Esophagus muscularis mucosa (tissue), 4 donors: Measurements from ENCODE around the gene DSP. TPM values are rescaled to one million over a fixed set of nuclear protein-coding genes. Genes with fewer than 3 reads are reported as not detected.

ENCODE experiments used
- DNase-seq: peaks from one replicate; pipeline ENCODE4 v3.0.0-alpha.2; 2017; ENCODE audit errors: extremely low spot score
- H3K27ac ChIP-seq, 4 donors: fragments of 200-600 bp; sonication (generic); replicated peaks in 1 of 4; 1 replicate in 3 of 4; 2 replicates in 1 of 4; pipeline ENCODE4 v1.5.1; 2016 to 2019; ENCODE audit warnings: mild to moderate bottlenecking in 1 of 4
- H3K27me3 ChIP-seq, 4 donors: fragments of 200-600 bp; sonication (generic); one replicate each; pipeline versions ENCODE4 v1.5.1 to v1.6.0; 2016 to 2019
- H3K36me3 ChIP-seq, 4 donors: fragments of 200-600 bp; sonication (generic); one replicate each; pipeline ENCODE4 v1.5.1; 2016 to 2019
- H3K4me1 ChIP-seq, 4 donors: fragments of 200-600 bp; sonication (generic); one replicate each; pipeline ENCODE4 v1.5.1; 2016 to 2019
- H3K4me3 ChIP-seq, 4 donors: fragments of 200-600 bp; sonication (generic); 1 replicate in 2 of 4; 2 replicates in 2 of 4; pipeline ENCODE4 v1.5.1; 2016 to 2019; ENCODE audit warnings: mild to moderate bottlenecking in 4 of 4, moderate library complexity in 1 of 4
- H3K9me3 ChIP-seq, 4 donors: fragments of 200-600 bp; sonication (generic); 1 replicate in 3 of 4; 2 replicates in 1 of 4; pipeline ENCODE4 v1.5.1; 2016 to 2019
- EP300 ChIP-seq: sonication (generic); formaldehyde crosslinking; IDR thresholded peaks from one replicate; pipeline ENCODE4 v1.6.1; 2017; ENCODE audit warnings: antibody characterized with exemption
- POLR2A ChIP-seq: fragments of 450-650 bp; IDR thresholded peaks from one replicate; pipeline ENCODE4 v1.6.1; 2017; ENCODE audit warnings: antibody characterized with exemption, moderate library complexity, mild to moderate bottlenecking, low read depth
- POLR2AphosphoS5 ChIP-seq, 2 donors: sonication (generic); formaldehyde crosslinking; IDR thresholded peaks; one replicate each; pipeline ENCODE4 v1.6.1; 2017; ENCODE audit warnings: antibody characterized with exemption in 2 of 2
- WGBS: methylation state at CpG from one replicate; pipeline ENCODE4 v1.1.5; 2018; 5-methylcytosine and 5-hydroxymethylcytosine counted together
- intact Hi-C: fragments of 100-400 bp; cut with DNase I; formaldehyde crosslinking; loops from one replicate; pipeline ENCODE4 v1.15.1; 2023
- total RNA-seq, 4 donors: library from RNA; depleted of rRNA; stranded (reverse); fragments of >200 nt; gene quantifications; one replicate each; pipeline versions ENCODE4 v1.1.0 to v1.2.1, GENCODE V29; 2016
- TF ChIP-seq, protein P1 (sequence below), 3 experiments: fragments of 200-600 bp in 2 of 3; fragments of 450-650 bp in 1 of 3; sonication (generic) in 2 of 3; IDR thresholded peaks; one replicate each; pipeline ENCODE4 v1.5.1; 2017 to 2019; ENCODE audit warnings: antibody characterized with exemption in 3 of 3, mild to moderate bottlenecking in 2 of 3, moderate library complexity in 1 of 3

The DSP gene
- total RNA-seq, 4 donors from 2014 or later = 2.1 to 9.4 (median 5.9) TPM

DNA sequence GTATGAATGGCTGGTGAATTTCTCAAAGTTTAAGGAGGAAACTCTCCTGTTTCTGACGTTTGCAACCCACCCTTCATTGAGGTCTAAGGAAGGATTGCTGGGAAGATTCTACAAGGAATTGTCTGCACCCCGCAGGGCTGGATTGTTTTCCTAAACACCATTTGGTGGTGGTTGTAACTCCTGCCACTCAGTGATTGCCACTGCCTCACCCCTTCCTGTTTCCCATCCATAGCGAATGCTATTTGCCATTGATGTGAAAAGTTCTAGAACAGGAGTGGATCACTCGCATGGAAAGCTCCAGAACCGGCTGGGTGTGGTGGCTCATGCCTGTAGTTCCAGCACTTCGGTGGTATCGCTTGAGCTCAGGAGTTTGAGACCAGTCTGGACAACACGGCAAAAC, 8.7 kb upstream of the DSP start:
- Histone ChIP-seq H3K4me1 (no peaks in the 10 kb centered on the region), H3K9me3 (no peaks in the 10 kb centered on the region), H3K27ac (no peak overlapping the region), H3K36me3 (no peaks in the 10 kb centered on the region), H3K4me3 (no peak overlapping the region), H3K27me3 (peaks cover 0 to 40% (median 1%) of the 10 kb centered on the region in 4 donors)
- no peak for DNase-seq
- TF ChIP-seq POLR2A (no peak), POLR2AphosphoS5 (IDR thresholded peaks at IDR 0.05) (no peak), EP300 (no peak)
- TF ChIP-seq, protein P1, sequence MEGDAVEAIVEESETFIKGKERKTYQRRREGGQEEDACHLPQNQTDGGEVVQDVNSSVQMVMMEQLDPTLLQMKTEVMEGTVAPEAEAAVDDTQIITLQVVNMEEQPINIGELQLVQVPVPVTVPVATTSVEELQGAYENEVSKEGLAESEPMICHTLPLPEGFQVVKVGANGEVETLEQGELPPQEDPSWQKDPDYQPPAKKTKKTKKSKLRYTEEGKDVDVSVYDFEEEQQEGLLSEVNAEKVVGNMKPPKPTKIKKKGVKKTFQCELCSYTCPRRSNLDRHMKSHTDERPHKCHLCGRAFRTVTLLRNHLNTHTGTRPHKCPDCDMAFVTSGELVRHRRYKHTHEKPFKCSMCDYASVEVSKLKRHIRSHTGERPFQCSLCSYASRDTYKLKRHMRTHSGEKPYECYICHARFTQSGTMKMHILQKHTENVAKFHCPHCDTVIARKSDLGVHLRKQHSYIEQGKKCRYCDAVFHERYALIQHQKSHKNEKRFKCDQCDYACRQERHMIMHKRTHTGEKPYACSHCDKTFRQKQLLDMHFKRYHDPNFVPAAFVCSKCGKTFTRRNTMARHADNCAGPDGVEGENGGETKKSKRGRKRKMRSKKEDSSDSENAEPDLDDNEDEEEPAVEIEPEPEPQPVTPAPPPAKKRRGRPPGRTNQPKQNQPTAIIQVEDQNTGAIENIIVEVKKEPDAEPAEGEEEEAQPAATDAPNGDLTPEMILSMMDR (IDR thresholded peaks at IDR 0.05) = no peak
- WGBS = 36% methylated on average over 8 of the region's 8 CpGs
- intact Hi-C loops = no loop called here

DNA sequence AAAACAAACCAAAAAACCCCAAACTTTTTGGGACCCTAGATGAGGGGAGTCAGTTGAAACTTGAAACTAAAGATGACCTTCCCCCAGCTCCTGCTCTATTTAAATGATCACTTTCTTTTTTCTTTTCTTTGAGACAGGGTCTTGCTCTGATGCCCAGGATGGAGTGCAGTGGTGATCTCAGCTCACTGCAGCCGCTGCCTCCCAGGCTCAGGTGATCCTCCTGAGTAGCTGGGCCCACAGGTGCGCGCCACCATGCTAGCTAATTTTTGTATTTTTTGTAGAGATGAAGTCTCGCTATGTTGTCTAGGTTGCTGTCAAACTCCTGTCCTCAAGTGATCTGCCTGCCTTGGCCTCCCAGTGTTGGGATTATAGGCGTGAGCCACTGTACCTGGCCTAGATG, 7.3 kb upstream of the DSP start:
- 94% methylated on average over 5 of the region's 5 CpGs for WGBS
- no peaks in the 10 kb centered on the region for H3K36me3 ChIP-seq
- no peaks in the 10 kb centered on the region for H3K9me3 ChIP-seq
- H3K27me3 ChIP-seq = peaks cover 0 to 49% (median 6%) of the 10 kb centered on the region in 4 donors
- H3K4me3 ChIP-seq = no peak overlapping the region
- H3K4me1 ChIP-seq = no peaks in the 10 kb centered on the region
- H3K27ac ChIP-seq = no peak overlapping the region
- TF ChIP-seq EP300 (no peak), POLR2A (no peak), POLR2AphosphoS5 (IDR thresholded peaks at IDR 0.05) (no peak)
- TF ChIP-seq, protein P1 (IDR thresholded peaks at IDR 0.05) = no peak
- intact Hi-C loops = no loop called here
- no peak for DNase-seq

DNA sequence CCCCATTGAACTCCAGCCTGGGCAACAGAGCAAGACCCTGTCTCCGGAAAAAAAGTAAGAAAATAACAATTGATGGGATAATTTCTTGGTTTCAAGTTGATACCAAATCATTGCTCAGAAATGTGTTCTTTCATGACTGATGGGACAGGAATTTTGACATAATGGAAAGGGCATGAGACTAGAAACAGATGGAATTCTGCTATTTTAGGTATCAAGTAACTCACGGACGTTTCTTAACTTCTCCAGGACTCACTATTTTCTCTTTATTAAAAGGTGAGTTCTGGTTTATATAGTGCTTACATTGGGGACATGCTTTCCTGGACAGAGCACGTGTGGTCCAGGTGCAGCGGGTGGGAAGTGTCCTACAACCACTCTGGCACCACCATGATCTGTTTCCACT, 6.0 kb upstream of the DSP start:
- TF ChIP-seq POLR2A (no peak), POLR2AphosphoS5 (IDR thresholded peaks at IDR 0.05) (no peak), EP300 (no peak)
- TF ChIP-seq, protein P1 (IDR thresholded peaks at IDR 0.05) = no peak
- Histone ChIP-seq H3K4me1 (peaks cover 0 to under 1% (median 0%) of the 10 kb centered on the region in 4 donors), H3K27ac (no peak overlapping the region), H3K4me3 (no peak overlapping the region), H3K36me3 (no peaks in the 10 kb centered on the region), H3K27me3 (peaks cover 0 to 54% (median 10%) of the 10 kb centered on the region in 4 donors), H3K9me3 (no peaks in the 10 kb centered on the region)
- WGBS = 80% methylated on average over 5 of the region's 5 CpGs
- intact Hi-C loops = no loop called here
- no peak for DNase-seq

DNA sequence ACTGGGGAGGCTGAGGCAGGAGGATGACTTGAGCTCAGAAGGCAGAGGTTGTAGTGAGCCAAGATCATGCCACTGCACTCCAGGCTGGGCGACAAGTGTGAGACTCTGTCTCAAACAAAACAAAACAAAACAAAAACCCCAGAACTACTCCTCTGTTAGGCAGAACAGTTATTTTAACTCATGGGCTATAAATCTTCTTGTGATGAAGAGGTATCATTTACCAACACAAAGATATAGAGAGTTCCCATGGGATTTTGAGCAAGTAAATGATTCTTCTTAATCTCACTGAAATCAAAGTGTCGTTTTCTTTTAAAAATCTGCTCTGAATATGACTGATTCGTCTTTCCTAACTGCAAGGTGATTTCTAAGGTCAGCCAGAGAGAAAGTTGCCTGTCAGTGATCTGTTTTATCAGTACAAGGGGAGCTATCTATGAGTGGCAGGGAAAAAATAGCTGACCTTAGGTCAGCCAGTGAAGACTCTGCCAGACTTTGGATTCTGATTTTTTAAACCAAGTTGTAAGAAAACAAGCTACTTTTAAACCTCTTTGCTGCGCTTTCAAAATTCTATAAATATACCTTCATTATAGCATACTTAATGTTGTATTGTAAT, 3.8 kb upstream of the DSP start:
- H3K27ac ChIP-seq = no peak overlapping the region
- intact Hi-C loops = no loop called here
- WGBS = 58% methylated on average over 4 of the region's 4 CpGs

More for the DNA sequence above, 3.8 kb upstream of the DSP start:
- DNase-seq = no peak
- H3K9me3 ChIP-seq = no peaks in the 10 kb centered on the region
- H3K4me3 ChIP-seq = no peak overlapping the region
- peaks cover 7 to 73% (median 30%) of the 10 kb centered on the region in 4 donors for H3K27me3 ChIP-seq
- peaks cover 5 to 22% (median 21%) of the 10 kb centered on the region in 4 donors for H3K4me1 ChIP-seq
- TF ChIP-seq, protein P1 (IDR thresholded peaks at IDR 0.05) = no peak
- TF ChIP-seq POLR2AphosphoS5 (IDR thresholded peaks at IDR 0.05) (no peak), POLR2A (no peak), EP300 (no peak)
- H3K36me3 ChIP-seq = no peaks in the 10 kb centered on the region
